Spinal cord (tissue), 10 donors: ENCODE results near the gene MCCC2. TPM values are rescaled to one million over a fixed set of nuclear protein-coding genes. Genes with fewer than 3 reads are reported as not detected.

ENCODE experiments used
- DNase-seq, 6 donors: peaks; one replicate each; pipeline versions ENCODE4 v3.0.0 to v3.0.0-alpha.2; 2013 to 2015; ENCODE audit warnings: low spot score in 6 of 6, low read depth in 4 of 6
- H3K27ac ChIP-seq: one replicate; pipeline ENCODE4 v1.5.1; 2013; ENCODE audit warnings: low read depth, low read length, control low read depth
- H3K27me3 ChIP-seq: one replicate; pipeline ENCODE4 v1.6.1; 2013; ENCODE audit warnings: low read length; ENCODE audit not compliant: control insufficient read depth, insufficient read depth
- H3K36me3 ChIP-seq: one replicate; pipeline ENCODE4 v1.6.1; 2013; ENCODE audit warnings: low read length; ENCODE audit not compliant: control insufficient read depth, insufficient read depth
- H3K4me1 ChIP-seq: one replicate; pipeline ENCODE4 v1.6.1; 2013; ENCODE audit warnings: low read length; ENCODE audit not compliant: control insufficient read depth, insufficient read depth
- H3K4me3 ChIP-seq: one replicate; pipeline ENCODE4 v1.5.1; 2013; ENCODE audit warnings: low read depth, low read length, control low read depth
- H3K9me3 ChIP-seq: one replicate; pipeline ENCODE4 v1.6.1; 2013; ENCODE audit warnings: low read length; ENCODE audit not compliant: control insufficient read depth, insufficient read depth
- WGBS: methylation state at CpG from one replicate; pipeline ENCODE4 v1.1.5; 2013; ENCODE audit warnings: missing lambda C conversion rate; ENCODE audit not compliant: insufficient coverage; 5-methylcytosine and 5-hydroxymethylcytosine counted together
- polyA plus RNA-seq, 2 donors: library from polyadenylated mRNA; unstranded; fragments of 120-200 nt; gene quantifications; one replicate each; pipeline ENCODE4 v1.2.1, GENCODE V29; 2013; ENCODE audit not compliant: insufficient read length in 2 of 2
- small RNA-seq: library from RNA; depleted of rRNA; stranded (forward); fragments of <200 nt; gene quantifications from one replicate; pipeline ENCODE3, GENCODE V24; 2014; ENCODE audit warnings: low replicate concordance
- total RNA-seq, 2 donors: library from RNA; depleted of rRNA in 1 of 2; stranded (reverse); fragments of 120-200 nt in 1 of 2; fragments of >200 nt in 1 of 2; gene quantifications; one replicate each; pipeline versions ENCODE4 v1.2.3 to v1.2.4, GENCODE V29; 2013 to 2014
- donor health status: healthy.

MCCC2 gene
- total and polyA plus RNA-seq, 4 donors = 35.0 to 44.6 (median 42.4) TPM

- no peaks in the 10 kb centered on the region for H3K36me3 ChIP-seq
Observed at GRCh38 chr5:71701407-71701806, 114.3 kb downstream of the MCCC2 start.

GRCh38 chr5:71703941-71704340 lies 116.8 kb downstream of the MCCC2 start:
- Histone ChIP-seq H3K27me3 (no peaks in the 10 kb centered on the region), H3K27ac (no peak overlapping the region), H3K4me1 (no peaks in the 10 kb centered on the region), H3K36me3 (no peaks in the 10 kb centered on the region), H3K4me3 (no peak overlapping the region), H3K9me3 (no peaks in the 10 kb centered on the region)
- 7% methylated on average over 2 of the region's 4 CpGs for WGBS
- DNase-seq = no peak

More at GRCh38 chr5:71701407-71701806, 114.3 kb downstream of the MCCC2 start:
- no peaks in the 10 kb centered on the region for H3K27me3 ChIP-seq
- no peak for DNase-seq
- H3K4me3 ChIP-seq = no peak overlapping the region
- no peaks in the 10 kb centered on the region for H3K9me3 ChIP-seq
- no peak overlapping the region for H3K27ac ChIP-seq
- no peaks in the 10 kb centered on the region for H3K4me1 ChIP-seq
- WGBS = 74% methylated on average over 3 of the region's 3 CpGs

- no peaks in the 10 kb centered on the region for H3K9me3 ChIP-seq
- no peak for DNase-seq
- H3K27me3 ChIP-seq = no peaks in the 10 kb centered on the region
- WGBS = 94% methylated on average over 4 of the region's 5 CpGs
- H3K4me1 ChIP-seq = no peaks in the 10 kb centered on the region
- H3K4me3 ChIP-seq = no peak overlapping the region
- no peaks in the 10 kb centered on the region for H3K36me3 ChIP-seq
- H3K27ac ChIP-seq = no peak overlapping the region
Observed at GRCh38 chr5:71705421-71705820, 118.3 kb downstream of the MCCC2 start.

GRCh38 chr5:71706906-71707305 lies 119.8 kb downstream of the MCCC2 start:
- H3K4me3 ChIP-seq = no peak overlapping the region
- H3K9me3 ChIP-seq = no peaks in the 10 kb centered on the region
- H3K27ac ChIP-seq = no peak overlapping the region
- H3K27me3 ChIP-seq = no peaks in the 10 kb centered on the region
- no peaks in the 10 kb centered on the region for H3K36me3 ChIP-seq
- 93% methylated on average over 3 of the region's 3 CpGs for WGBS
- DNase-seq = no peak
- H3K4me1 ChIP-seq = no peaks in the 10 kb centered on the region

Small RNA genes within 50 kb of the gene (small RNA-seq; reads per million reads assigned to genes)
- not detected for gene HMGN1P12

Other genes with a start within 250 kb of the MCCC2 start
- gene BDP1, start 131.7 kb upstream of the MCCC2 start, total RNA-seq = 10 to 100 TPM; 36.5 to 63.1 TPM
- gene BDP1, start 131.7 kb upstream of the MCCC2 start, polyA plus RNA-seq = 10 to 100 TPM; 27.3 to 35.1 TPM
- 10 to 100 TPM in 1 of 2 donors, 1 to 10 TPM in 1; 5.0 to 17.0 TPM for gene CARTPT, start 131.9 kb downstream of the MCCC2 start, total RNA-seq
- 10 to 100 TPM; 20.2 to 30.1 TPM for gene CARTPT, start 131.9 kb downstream of the MCCC2 start, polyA plus RNA-seq